DMS114 treated with DMSO at 0.1 percent for 48 hours (cell line): Measurements from ENCODE around the gene PDS5B.

Experiments used
- DNase-seq: peaks from one replicate; lab custom pipeline; 2025; ENCODE audit not compliant: unreplicated experiment; lab: John Stamatoyannopoulos, UW

The PDS5B gene

DNA sequence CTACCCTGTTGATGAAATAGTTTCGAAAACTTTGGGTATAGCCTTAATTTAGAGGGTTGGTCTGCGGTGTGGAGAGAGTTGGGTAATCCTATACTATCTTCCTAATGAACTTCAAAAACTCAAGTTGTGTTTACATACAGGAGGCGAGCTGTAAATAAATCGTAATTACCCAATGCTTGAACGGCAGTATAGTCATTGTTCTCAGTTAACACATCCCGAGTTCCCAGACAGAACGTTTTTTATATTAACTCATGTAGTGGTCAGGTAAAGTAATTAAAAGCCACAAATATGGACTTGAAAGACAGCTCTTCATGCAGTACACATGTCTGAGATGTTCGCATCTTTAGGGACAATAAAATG lies 1.5 kb downstream of the PDS5B start:
- DNase-seq = no peak

GRCh38 chr13:32588736-32589135 lies 2.5 kb downstream of the PDS5B start:
- no peak for DNase-seq

DNA sequence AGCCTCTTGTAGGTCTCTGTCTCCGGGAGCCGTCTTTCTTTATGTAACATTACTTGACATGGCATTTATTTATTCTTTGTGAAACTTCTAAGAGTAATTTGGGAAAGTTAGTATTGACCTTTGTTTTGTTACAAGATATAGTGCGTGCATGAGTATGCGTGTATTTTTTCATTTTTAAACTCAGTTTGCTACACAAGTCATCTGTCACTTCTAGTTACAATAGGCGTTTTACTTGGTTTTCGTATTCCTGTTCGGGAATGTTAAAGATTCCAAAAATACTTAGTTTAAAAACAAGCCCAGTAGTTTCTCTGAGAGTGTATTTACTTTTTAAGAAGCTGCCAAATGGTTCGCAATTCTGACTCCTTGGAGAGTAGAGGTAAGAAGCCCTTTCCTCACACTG lies 3.2 kb downstream of the PDS5B start:
- no peak for DNase-seq

DNA sequence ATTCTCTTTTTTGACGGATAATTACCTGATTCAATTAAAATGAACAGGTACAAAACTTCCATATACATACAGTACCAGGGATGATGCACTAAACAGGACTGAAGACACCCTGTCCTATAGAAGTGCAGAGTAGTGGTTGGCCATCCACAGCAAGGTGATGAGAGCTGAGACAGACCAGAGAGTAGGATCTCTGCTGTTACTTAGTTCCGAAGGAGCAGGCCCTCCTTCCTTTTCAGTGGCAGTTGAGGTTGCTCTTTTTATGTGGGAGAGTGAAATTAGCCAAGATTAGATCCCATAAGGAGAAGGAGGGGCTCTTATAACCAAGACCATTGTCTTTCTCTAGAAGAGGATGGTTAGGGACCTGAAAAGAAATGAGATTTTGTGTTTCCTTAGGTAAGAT lies 4.0 kb downstream of the PDS5B start:
- DNase-seq = no peak

DNA sequence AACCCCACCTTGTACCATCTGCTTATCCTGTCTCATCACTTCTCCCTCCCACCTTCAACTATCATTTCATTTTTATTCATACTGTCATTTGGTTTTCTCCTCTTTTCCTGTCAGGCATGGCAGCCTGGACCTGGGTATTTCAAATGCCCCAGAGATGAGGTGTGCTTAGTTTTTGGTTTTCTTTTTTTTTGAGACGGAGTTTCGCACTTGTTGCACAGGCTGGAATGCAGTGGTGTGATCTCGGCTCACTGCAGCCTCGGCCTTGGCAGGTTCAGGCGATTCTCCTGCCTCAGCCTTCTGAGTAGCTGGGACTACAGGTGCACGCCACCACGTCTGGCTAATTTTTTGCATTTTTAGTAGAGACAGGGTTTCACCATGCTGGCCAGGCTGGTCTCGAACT lies 5.8 kb downstream of the PDS5B start:
- DNase-seq = no peak

DNA sequence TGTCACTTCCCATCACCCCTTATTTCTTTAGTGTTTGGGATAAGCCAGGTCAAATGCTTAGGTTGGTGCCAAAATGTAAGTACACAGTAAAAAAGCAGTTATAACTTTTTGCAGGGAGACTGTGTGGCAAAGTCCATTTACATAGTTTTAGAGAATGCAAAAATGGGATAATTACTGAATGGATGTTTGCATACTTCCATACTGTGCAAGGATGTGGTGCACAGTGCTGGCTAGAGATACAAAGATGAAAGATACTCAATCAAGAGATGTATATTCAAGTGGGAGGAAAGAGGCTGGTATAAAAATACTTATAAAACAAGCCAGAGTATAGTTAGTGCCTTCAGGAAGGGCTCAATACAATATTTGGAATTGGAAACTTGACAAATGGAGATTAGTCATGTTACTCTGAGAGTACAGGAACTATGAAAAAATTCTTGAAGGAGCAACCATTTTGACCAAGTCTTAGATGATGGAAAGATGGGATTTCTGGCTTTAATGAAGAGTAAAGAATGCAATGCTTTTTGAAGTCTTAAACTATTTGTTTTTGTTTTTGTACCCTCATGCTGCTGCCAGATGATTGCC lies 8.0 kb downstream of the PDS5B start:
- no peak for DNase-seq

DNA sequence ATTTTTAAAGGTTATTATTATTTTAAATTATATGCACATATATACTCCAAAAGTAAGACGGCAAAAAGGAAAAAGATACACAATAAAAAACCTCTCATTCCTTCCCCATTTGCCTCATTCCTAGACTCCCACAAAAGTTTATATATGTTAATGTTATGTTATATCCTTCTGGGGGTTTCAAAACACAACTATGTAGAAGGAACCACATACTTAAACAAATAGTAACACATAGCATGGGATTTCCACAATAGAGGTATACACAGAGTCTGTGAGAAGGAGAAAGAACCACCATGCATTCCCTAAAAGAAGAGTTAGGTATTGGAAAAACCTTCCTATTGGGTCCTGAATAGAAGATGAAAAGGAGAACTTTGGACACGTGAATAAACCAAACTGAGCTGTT lies 9.1 kb downstream of the PDS5B start:
- no peak for DNase-seq

- no peak for DNase-seq
Measured at GRCh38 chr13:32600890-32601289, 14.6 kb downstream of the PDS5B start.

DNA sequence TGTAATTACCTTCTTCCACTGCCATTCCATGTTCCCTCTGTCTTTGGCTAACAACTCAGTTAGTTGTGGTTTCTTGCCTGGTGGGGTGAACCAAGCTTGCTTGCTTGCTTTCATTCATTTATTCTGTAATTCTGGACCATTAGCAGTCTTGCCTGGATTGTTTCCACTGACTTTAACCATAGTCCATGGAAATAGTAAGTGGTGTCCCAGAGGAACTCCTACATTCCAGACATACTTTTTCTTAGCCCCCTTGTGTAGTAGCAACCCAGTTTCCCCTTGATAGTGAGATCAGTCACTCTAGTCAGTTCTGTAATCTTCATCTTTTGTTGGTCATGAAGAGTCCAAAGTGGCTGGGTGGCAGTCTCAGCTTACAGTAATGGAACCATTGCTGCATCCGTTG lies 23.2 kb downstream of the PDS5B start:
- no peak for DNase-seq

- no peak for DNase-seq
Measured at GRCh38 chr13:32610538-32610937, 24.3 kb downstream of the PDS5B start.

DNA sequence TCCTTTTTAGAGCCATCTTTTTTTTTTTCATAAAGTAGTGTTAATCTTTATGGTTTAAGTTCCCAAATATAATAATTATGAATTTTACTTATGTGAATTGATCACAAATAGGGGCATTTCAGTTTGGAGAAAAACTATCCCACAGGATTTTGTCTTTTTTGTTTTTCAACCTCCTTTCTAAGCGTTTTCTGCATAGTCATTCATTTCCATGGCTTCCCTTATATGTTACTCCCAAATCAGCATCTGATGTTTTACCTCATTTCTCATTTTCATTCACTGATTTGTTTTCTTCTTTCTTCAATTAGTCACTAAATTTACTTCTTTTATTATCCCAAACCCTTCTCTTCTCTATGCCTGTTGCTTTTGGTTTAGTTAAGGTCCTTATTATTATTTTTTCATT lies 24.7 kb downstream of the PDS5B start:
- no peak for DNase-seq

DNA sequence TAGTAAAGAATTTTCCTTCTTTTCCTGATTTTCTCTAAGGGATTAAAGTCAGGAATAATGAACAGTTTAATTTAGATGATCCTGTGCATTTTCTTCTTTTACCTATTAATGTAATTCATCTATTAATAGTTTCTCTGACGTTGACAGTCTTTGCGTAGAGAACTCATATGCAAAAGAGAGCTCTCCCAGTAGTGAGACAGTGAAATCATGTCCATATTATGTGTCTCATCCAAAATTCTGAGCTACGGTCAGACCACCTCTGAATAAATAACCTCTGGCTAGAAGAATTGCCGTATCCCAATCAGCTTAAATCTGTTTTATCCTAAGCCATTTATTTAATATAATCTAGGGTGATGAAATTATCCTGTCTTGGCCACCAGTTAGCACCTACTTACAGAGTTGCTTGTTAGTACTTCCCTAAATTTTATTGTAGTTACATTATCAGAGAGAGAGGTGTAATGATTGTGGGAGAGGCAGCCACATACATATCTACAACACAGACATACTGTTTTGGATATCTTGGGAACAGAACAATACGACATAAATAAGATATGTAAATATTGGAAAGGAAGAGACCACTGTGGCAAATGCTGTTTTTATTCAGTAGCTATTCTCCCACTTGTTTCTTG lies 30.7 kb downstream of the PDS5B start:
- no peak for DNase-seq

GRCh38 chr13:32622827-32623226 lies 36.6 kb downstream of the PDS5B start:
- DNase-seq = no peak

GRCh38 chr13:32624441-32624840 lies 38.2 kb downstream of the PDS5B start:
- DNase-seq = no peak

DNA sequence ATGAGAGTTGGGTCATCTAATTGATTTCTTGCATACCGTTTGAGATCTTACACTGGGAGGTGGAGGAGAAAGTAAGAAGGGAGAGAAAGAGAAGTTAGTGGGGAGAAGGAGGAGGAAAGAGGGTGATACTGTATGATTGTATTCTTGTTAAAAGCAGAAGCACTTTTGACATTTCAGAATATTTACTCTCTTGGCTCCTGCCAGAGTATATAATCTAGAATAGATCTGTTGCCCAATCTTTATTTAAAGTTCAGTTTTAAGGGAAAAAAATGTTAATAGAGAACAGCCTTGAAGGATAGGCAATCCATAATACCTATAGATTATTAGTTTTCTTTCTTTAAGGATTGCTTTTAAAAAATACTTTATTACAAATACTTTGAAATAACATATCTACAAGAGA lies 41.5 kb downstream of the PDS5B start:
- DNase-seq = no peak

GRCh38 chr13:32629313-32629712 lies 43.1 kb downstream of the PDS5B start:
- no peak for DNase-seq

- DNase-seq = no peak
Measured at GRCh38 chr13:32629866-32630265, 43.6 kb downstream of the PDS5B start.

GRCh38 chr13:32632343-32632909 lies 46.2 kb downstream of the PDS5B start:
- DNase-seq = no peak

GRCh38 chr13:32636711-32637110 lies 50.5 kb downstream of the PDS5B start:
- no peak for DNase-seq

- no peak for DNase-seq
Measured at GRCh38 chr13:32638739-32639138, 52.5 kb downstream of the PDS5B start.

GRCh38 chr13:32639502-32640105 lies 53.4 kb downstream of the PDS5B start:
- peak; percentile 27 for DNase-seq

DNA sequence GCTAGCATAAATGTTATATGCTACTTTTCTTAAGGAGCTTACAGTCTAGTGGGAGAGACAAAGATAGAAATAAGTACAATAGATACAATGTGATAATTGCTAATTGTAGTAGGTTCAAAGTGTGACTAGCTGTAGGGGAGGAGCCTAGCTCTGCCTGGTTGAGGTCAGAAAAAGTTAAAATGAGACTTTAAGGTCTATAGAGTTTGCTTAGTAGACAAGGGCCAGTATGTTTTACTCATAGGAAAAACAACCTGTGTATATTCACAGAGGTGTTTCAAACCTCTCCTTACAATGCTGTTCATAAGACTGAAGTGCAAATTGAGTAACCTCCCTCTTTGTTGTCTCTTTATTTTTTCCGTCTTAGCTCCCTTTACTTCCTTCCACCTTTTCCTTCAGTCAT lies 56.1 kb downstream of the PDS5B start:
- no peak for DNase-seq

DNA sequence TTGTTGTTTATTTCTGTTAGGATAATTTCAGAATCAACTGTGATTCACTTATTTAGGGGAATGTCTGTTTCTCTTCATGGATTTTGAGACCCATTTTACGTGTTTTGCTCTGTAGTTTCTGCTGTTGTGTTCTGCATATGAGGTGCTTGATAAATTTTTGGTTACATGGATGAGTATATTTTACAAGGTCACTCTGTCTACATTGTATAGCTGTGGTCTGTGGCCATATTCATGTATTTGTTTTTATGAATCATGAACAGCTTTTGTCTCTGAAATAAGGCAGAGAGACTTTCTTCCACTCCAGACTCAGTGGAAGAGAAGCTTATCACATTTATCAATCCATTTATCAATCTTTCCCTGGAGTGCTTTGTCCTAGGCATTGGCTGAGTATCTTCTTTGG lies 56.6 kb downstream of the PDS5B start:
- DNase-seq = no peak
